ENCODE data around the gene NOVA2.
A peak's percentile ranks its signal among the peaks of the same experiment; 100 is the strongest.

The NOVA2 gene

DNA sequence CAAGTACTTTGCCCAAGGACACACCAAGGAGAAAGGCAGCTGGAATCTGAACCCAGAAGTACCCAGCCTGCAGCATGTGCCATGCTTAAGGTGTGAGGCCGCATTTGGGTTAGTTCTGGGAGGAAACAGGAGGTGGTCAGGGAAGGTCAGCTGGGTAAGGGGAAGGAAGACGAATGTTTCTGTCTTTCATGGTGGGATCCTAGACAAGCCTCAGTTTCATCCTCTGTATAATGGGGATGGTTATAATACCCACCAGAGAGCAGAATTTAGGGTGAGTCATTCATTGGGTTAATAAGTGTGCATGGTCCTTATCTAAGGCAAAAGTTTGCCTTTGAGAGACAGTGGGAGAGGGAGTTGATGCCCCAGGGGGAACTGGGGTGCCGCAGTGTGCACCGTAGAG, 25.2 kb upstream of the NOVA2 start:
- Histone ChIP-seq H3K9ac (ENCODE audit: low read depth, low read length) (no peak overlapping the region), H3K4me2 (ENCODE audit: insufficient read depth, low read length) (no peak overlapping the region), H3K27ac (ENCODE audit: low read length) (no peak overlapping the region), H3K36me3 (ENCODE audit: insufficient read depth, low read length) (peaks cover 17% of the 10 kb centered on the region), H3K27me3 (ENCODE audit: insufficient read depth, low read length, poor library complexity) (no peaks in the 10 kb centered on the region), H4K20me1 (ENCODE audit: insufficient read depth, low read length) (peaks cover 6% of the 10 kb centered on the region; the same call in 1 of the 2 replicates), H3K4me3 (ENCODE audit: low read depth in 1 of 2, low read length in 2 of 2) (no peak overlapping the region), H3K79me2 (ENCODE audit: insufficient read depth, low read length) (peaks cover 30% of the 10 kb centered on the region), H3K9me3 (ENCODE audit: insufficient read depth, low read length, severe bottlenecking) (no peaks in the 10 kb centered on the region), H3K4me1 (ENCODE audit: insufficient read depth, low read length) (peaks cover 22% of the 10 kb centered on the region), H2AFZ (ENCODE audit: low read depth, low read length) (no peak overlapping the region)
- no peak for DNase-seq
- TF ChIP-seq, protein P1, sequence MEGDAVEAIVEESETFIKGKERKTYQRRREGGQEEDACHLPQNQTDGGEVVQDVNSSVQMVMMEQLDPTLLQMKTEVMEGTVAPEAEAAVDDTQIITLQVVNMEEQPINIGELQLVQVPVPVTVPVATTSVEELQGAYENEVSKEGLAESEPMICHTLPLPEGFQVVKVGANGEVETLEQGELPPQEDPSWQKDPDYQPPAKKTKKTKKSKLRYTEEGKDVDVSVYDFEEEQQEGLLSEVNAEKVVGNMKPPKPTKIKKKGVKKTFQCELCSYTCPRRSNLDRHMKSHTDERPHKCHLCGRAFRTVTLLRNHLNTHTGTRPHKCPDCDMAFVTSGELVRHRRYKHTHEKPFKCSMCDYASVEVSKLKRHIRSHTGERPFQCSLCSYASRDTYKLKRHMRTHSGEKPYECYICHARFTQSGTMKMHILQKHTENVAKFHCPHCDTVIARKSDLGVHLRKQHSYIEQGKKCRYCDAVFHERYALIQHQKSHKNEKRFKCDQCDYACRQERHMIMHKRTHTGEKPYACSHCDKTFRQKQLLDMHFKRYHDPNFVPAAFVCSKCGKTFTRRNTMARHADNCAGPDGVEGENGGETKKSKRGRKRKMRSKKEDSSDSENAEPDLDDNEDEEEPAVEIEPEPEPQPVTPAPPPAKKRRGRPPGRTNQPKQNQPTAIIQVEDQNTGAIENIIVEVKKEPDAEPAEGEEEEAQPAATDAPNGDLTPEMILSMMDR (IDR thresholded peaks at IDR 0.05; ENCODE audit: borderline replicate concordance, extremely low read depth, low read length, poor library complexity, severe bottlenecking) = no peak
- TF ChIP-seq EZH2 (IDR thresholded peaks at IDR 0.05; ENCODE audit: borderline replicate concordance, low read depth, low read length, severe bottlenecking) = no peak
- ATAC-seq (ENCODE audit: insufficient read depth, low read depth) = no peak

DNA sequence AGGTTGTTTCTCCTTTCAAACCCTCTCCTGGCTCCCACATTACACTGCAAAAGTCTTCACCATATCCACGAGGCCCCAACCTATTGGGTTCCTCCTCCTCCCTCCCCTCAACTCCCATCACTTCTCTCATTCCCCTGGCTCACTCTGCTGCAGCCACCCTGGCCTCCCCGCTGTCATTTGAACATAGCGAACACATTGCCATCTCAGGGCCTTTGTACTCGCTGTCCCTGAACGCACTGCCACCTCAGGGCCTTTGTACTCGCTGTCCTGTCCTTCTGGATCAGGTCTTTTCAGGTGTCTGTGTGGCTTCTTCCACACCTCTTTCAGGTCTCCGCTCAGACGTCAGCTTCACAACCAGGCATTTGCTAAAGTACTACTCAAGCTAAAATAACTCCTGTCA, 23.3 kb upstream of the NOVA2 start:
- Histone ChIP-seq H3K9ac (ENCODE audit: low read depth, low read length) (no peak overlapping the region; the same call in 1 of the 2 replicates), H3K27ac (ENCODE audit: low read length) (0 out of 2 replicates have a peak overlapping the region, but pooled peaks have one; percentile 42), H3K9me3 (ENCODE audit: insufficient read depth, low read length, severe bottlenecking) (no peaks in the 10 kb centered on the region), H3K4me2 (ENCODE audit: insufficient read depth, low read length) (peak overlapping the region; percentile 76; the same call in 1 of the 2 replicates), H3K27me3 (ENCODE audit: insufficient read depth, low read length, poor library complexity) (no peaks in the 10 kb centered on the region), H3K4me1 (ENCODE audit: insufficient read depth, low read length) (peaks cover 22% of the 10 kb centered on the region), H3K4me3 (ENCODE audit: low read depth in 1 of 2, low read length in 2 of 2) (peak overlapping the region in 1 of 2 experiments; percentile 12; a peak in 1 of 4 replicates), H3K79me2 (ENCODE audit: insufficient read depth, low read length) (peaks cover 30% of the 10 kb centered on the region), H4K20me1 (ENCODE audit: insufficient read depth, low read length) (no peaks in the 10 kb centered on the region; the same call in 1 of the 2 replicates), H3K36me3 (ENCODE audit: insufficient read depth, low read length) (peaks cover 8% of the 10 kb centered on the region; the same call in 1 of the 2 replicates), H2AFZ (ENCODE audit: low read depth, low read length) (no peak overlapping the region)
- no peak for DNase-seq
- TF ChIP-seq, protein P1 (IDR thresholded peaks at IDR 0.05; ENCODE audit: borderline replicate concordance, extremely low read depth, low read length, poor library complexity, severe bottlenecking) = no peak
- no peak for TF ChIP-seq EZH2 (IDR thresholded peaks at IDR 0.05; ENCODE audit: borderline replicate concordance, low read depth, low read length, severe bottlenecking)
- no peak for ATAC-seq (ENCODE audit: insufficient read depth, low read depth)

DNA sequence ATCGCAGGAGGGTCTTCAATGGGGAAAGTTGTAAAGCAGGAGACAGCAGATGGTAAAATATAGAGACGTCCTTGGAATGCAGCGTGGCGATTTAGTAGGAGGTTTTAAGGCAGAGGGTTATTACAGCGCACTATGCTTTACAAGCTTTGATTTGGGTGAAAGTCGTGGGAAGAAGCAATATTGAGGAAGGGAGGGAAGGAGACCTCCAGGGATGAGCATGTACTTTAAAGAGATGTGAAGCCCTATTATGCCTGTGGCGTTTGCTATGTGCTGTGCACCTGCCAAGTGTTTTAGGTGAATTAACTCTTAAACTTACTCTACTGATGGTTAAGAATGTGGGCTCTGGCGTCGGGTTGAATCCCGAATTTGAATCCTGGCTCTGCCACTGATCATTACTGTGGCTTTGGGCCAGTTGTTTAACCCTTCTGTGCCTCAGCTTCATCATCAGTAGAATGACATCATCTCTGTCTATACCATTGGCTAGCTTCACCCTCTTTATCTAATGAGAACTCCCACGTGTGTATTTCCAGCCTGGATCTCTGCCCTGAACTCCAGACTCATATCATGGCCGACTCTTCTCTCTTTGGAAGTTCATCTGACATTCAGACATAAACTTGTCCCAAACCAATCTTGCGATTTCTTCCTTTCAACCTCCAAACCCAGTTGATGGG, 22.2 kb upstream of the NOVA2 start:
- Histone ChIP-seq H2AFZ (ENCODE audit: low read depth, low read length) (peak overlapping the region; percentile 78), H3K36me3 (ENCODE audit: insufficient read depth, low read length) (peaks cover 8% of the 10 kb centered on the region; the same call in 1 of the 2 replicates), H3K9ac (ENCODE audit: low read depth, low read length) (peak overlapping the region; percentile 66), H3K79me2 (ENCODE audit: insufficient read depth, low read length) (peaks cover 30% of the 10 kb centered on the region), H3K4me3 (ENCODE audit: low read depth in 1 of 2, low read length in 2 of 2) (peak overlapping the region; percentile 51 to 67), H3K27ac (ENCODE audit: low read length) (peak overlapping the region; percentile 85), H3K27me3 (ENCODE audit: insufficient read depth, low read length, poor library complexity) (no peaks in the 10 kb centered on the region), H3K9me3 (ENCODE audit: insufficient read depth, low read length, severe bottlenecking) (no peaks in the 10 kb centered on the region), H3K4me2 (ENCODE audit: insufficient read depth, low read length) (peak overlapping the region; percentile 76), H3K4me1 (ENCODE audit: insufficient read depth, low read length) (peaks cover 22% of the 10 kb centered on the region), H4K20me1 (ENCODE audit: insufficient read depth, low read length) (no peaks in the 10 kb centered on the region; the same call in 1 of the 2 replicates)
- ATAC-seq (ENCODE audit: insufficient read depth, low read depth) = no peak
- no peak for DNase-seq
- TF ChIP-seq, protein P1 (IDR thresholded peaks at IDR 0.05; ENCODE audit: borderline replicate concordance, extremely low read depth, low read length, poor library complexity, severe bottlenecking) = no peak

Data from DND-41 (cell line).